ENCODE measurements around the gene RCSD1.

DNA sequence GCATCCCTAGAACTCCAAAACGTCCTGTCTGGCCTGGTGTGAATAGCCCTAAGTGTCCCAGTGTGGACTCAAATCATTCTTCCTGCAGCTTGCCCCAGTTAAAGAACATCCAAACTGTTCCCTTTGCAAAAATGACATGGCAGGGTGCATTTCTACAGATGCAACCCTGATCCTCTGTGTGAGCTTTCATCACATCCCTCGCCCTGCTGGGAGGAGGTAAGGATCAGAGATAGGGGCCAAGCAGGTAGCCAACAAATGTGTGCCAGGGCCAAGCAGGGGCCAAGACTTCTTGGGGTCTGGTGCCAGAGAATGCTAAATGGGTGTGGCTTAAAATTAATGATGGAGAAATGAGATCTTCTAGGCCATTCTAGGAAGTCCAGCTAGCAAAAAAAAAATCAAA, 64.7 kb downstream of the RCSD1 start:
- TF ChIP-seq POLR2AphosphoS5 (IDR thresholded peaks at IDR 0.05; ENCODE audit: low read depth) = no peak
- TF ChIP-seq CTCF (IDR thresholded peaks at IDR 0.05; ENCODE audit: insufficient read depth, low read length) = no peak
- TF ChIP-seq, protein P1, sequence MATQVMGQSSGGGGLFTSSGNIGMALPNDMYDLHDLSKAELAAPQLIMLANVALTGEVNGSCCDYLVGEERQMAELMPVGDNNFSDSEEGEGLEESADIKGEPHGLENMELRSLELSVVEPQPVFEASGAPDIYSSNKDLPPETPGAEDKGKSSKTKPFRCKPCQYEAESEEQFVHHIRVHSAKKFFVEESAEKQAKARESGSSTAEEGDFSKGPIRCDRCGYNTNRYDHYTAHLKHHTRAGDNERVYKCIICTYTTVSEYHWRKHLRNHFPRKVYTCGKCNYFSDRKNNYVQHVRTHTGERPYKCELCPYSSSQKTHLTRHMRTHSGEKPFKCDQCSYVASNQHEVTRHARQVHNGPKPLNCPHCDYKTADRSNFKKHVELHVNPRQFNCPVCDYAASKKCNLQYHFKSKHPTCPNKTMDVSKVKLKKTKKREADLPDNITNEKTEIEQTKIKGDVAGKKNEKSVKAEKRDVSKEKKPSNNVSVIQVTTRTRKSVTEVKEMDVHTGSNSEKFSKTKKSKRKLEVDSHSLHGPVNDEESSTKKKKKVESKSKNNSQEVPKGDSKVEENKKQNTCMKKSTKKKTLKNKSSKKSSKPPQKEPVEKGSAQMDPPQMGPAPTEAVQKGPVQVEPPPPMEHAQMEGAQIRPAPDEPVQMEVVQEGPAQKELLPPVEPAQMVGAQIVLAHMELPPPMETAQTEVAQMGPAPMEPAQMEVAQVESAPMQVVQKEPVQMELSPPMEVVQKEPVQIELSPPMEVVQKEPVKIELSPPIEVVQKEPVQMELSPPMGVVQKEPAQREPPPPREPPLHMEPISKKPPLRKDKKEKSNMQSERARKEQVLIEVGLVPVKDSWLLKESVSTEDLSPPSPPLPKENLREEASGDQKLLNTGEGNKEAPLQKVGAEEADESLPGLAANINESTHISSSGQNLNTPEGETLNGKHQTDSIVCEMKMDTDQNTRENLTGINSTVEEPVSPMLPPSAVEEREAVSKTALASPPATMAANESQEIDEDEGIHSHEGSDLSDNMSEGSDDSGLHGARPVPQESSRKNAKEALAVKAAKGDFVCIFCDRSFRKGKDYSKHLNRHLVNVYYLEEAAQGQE (IDR thresholded peaks at IDR 0.05; ENCODE audit: insufficient replicate concordance, low read depth) = no peak
- no peak for TF ChIP-seq GABPA (IDR thresholded peaks at IDR 0.05; ENCODE audit: low read depth)
